Endometrial microvascular endothelial cells (primary cell): ENCODE results near the gene CDYL. TPM values are rescaled to one million over a fixed set of nuclear protein-coding genes. Genes with fewer than 3 reads are reported as not detected.
"Not testable (repeated sequence)": the region's sequence is repeated elsewhere in the genome, so short reads cannot be mapped to it uniquely, and the experiment has no call there.

ENCODE experiments used
- in situ Hi-C: cut with HindIII; loops from 2 replicates; pipeline ENCODE4 v1.10.0; 2017; ENCODE audit warnings: low sequenced_read_pairs, low pct_unique_long_range_greater_than_20kb; ENCODE audit errors: inconsistent ontology term
- total RNA-seq: library from RNA; depleted of rRNA; stranded (reverse); fragments of >200 nt; gene quantifications from one replicate; pipeline ENCODE4 v1.2.3, GENCODE V29; 2015; ENCODE audit errors: inconsistent ontology term

Gene CDYL
- total RNA-seq, 1 donor from 2014 or later = 18.1 TPM

- in situ Hi-C loops = no loop called here
These were observed 43.6 kb downstream of the CDYL start for GRCh38 chr6:4819706-4820283.

DNA sequence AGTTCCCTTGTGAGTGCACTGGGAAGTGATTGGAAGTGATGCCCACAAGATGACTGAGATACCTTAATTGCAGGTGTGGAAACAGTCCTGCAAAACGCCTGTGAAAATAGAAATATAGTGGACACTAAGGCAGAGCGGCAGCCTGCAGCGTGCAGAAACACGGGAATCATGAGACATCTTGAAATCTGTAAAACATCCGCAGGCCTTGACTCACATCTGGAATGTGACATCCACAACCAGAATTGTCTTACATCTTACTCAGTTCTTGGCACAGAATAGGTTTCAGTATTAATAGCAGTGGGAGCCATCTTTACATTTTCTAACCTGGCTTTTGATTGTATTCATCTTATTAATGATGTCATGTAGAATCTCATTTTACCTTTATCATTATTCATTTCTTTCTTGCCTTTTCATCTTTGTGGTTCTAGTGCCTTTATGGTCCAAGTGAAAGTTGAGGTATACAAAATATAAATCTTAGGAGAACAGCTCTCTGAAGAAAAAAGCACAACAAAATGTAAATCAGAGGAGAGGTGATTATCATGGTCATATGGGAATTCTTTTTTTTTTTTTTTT lies 44.6 kb downstream of the CDYL start:
- in situ Hi-C loops = no loop called here

- in situ Hi-C loops = no loop called here
These were observed 46.3 kb downstream of the CDYL start for GRCh38 chr6:4822476-4822875.

DNA sequence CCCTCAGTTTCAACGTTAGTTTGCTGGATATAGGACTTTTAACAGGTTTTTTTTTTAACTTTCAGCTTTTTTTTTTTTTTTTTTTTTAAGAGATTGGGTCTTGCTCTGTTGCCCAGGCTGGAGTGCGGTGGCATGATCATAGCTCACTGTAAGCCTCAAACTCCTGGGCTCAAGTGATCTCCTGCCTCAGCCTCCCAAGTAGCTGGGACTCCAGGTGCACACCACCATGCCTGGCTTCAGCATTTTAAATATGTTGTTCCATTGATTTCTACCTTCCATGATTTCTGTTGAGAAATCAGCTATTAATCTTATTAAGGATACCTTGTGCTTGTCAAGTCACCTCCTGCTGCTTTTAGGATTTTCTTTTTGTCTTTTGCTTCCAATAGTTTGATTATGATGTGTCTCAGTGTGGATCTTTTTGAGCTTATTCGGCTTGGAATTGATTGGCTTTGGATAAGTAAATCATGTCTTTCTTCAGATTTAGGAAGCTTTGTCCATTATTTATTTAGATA lies 52.0 kb downstream of the CDYL start:
- in situ Hi-C loops = no loop called here

DNA sequence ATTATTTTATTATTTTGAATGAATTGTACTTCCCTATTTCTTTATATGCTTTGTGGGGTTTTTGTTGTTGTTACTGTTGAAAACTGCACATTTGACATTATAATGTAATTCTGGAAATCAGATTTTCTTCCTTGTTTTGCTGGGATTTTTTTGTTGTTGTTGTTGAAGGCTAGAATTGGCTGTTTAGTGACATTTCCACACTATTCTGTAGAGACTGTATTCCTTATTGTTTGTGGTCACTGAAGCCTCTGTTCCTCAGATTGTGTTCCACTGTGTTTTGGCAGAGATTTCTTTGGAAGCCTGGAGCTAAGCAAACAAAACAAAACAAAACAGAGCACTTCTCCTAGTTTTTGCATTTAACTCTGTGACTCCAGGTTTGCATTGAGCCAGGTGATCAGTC lies 52.9 kb downstream of the CDYL start:
- in situ Hi-C loops = no loop called here

DNA sequence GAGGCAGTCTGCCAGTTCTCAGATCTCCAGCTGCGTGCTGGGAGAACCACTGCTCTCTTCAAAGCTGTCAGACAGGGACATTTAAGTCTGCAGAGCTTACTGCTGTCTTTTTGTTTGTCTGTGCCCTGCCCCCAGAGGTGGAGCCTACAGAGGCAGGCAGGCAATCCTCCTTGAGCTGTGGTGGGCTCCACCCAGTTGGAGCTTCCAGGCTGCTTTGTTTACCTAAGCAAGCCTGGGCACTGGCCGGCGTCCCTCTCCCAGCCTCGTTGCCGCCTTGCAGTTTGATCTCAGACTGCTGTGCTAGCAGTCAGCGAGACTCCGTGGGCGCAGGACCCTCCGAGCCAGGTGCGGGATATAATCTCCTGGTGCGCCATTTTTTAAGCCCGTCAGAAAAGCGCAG lies 59.3 kb downstream of the CDYL start:
- in situ Hi-C loops = not testable (repeated sequence)

GRCh38 chr6:4840169-4840568 lies 64.0 kb downstream of the CDYL start:
- in situ Hi-C loops = no loop called here

- in situ Hi-C loops = no loop called here
These were observed 67.9 kb downstream of the CDYL start for GRCh38 chr6:4844108-4844507.

- in situ Hi-C loops = no loop called here
These were observed 70.2 kb downstream of the CDYL start for GRCh38 chr6:4846387-4846786.

- in situ Hi-C loops = no loop called here
These were observed 72.3 kb downstream of the CDYL start for GRCh38 chr6:4848382-4849068.

- in situ Hi-C loops = no loop called here
These were observed 73.2 kb downstream of the CDYL start for GRCh38 chr6:4849226-4850022.

GRCh38 chr6:4851035-4851434 lies 74.8 kb downstream of the CDYL start:
- in situ Hi-C loops = no loop called here

DNA sequence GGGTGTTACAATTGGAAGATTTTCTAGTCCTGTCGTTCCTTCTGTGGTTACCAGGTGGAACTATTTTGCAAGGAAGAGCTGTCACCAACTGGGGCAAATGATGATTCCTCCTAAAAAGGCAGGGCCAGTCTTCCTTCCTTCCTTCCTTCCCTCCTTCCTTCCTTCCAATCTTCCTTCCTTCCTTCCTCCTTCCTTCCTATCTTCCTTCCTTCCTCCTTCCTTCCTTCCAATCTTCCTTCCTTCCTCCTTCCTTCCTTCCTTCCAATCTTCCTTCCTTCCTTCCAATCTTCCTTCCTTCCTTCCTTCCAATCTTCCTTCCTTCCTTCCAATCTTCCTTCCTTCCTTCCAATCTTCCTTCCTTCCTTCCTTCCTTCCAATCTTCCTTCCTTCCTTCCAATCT lies 76.0 kb downstream of the CDYL start:
- in situ Hi-C loops = not testable (repeated sequence)

- in situ Hi-C loops = no loop called here
These were observed 76.7 kb downstream of the CDYL start for GRCh38 chr6:4852938-4853337.

GRCh38 chr6:4853349-4853748 lies 77.1 kb downstream of the CDYL start:
- in situ Hi-C loops = no loop called here

DNA sequence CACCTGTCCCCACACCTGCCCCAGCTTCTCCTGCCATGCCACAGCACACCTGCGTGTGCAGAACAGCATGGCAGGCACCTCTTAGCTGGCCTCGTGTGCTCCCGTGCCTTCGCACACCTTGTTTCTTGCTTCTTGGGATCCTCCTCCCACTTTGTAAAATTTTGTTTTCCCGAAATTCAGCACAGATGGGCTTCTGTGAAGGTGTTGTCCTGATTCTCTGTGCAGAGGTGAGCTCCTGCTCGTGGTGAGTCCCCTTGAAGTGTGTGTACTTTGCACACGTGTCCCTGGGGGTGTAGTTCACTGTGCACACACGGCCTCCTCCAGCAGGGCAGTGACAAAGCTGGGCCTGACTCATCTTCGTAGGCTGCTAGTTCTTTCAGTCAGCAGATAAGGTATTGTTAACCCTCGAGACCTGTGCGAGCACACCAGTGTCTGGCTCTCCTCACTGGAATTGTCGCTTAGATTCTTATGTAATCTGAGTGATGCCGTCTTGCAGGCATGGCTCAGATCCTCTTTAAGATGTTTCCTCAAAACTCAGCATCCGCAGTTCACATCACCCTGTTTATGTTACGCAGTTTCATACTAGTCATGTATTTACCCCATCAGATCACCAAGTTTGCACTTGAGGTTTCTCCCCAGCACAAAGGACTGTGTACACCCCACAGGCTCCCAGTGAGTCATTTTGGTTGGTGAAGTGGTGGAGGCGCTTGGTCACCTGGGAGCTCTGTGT lies 77.7 kb downstream of the CDYL start:
- in situ Hi-C loops = no loop called here

GRCh38 chr6:4856785-4857184 lies 80.6 kb downstream of the CDYL start:
- in situ Hi-C loops = no loop called here

DNA sequence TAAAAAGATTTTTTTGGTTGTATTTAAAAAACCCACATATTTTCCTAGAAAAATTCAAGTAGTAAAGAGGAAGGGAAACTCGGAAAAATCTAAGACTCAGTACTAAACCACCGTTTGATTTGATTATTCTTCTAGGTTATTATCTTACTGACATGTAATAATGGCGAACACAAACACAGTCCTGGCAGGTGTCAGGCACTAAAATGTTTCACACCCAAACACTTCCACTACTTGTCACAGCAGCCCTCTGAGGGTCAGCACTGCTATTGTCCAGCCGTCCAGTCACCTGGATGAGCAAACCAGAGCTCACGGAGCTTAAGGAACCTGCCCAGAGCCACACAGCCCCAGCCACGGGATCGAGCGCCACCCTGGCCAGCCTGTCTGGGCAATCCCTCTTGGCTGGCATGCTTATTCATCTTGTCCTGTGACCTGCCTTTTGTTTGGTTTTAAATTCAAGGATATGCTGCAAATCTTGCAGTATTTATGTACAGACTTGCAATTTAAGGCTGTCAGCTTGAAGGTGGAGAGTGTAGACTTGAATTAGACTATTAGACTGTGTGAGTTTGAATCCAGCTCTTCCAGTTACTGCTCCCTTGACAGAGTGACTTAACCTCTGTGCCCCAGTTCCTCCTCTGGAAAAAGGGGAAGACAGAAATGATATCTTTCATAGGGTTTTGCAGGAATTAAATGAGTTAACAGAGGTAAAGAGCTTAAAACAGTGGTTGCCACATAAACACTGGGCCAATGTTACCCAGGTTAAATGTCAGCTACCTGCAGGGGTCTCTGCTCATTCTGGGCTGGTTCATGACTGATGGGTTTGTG lies 82.2 kb downstream of the CDYL start:
- in situ Hi-C loops = no loop called here
